ENCODE results near the gene CHTF18.

Gene CHTF18

GRCh38 chr16:831571-832413, 43.4 kb downstream of the CHTF18 start:
- POLR2A ChIA-PET: no interaction called here
- Histone ChIP-seq H3K36me3 (ENCODE audit: control insufficient read depth in 2 of 2, insufficient read depth in 1 of 2, low read length in 2 of 2) (no peaks in the 10 kb centered on the region), H3K27ac (ENCODE audit: extremely low read depth, low read depth, low read length) (no peak overlapping the region), H3K4me3 (ENCODE audit: low read depth, low read length) (no peak overlapping the region), H3K4me1 (ENCODE audit: control insufficient read depth, insufficient read depth, low read length) (no peaks in the 10 kb centered on the region), H3K9me3 (ENCODE audit: control insufficient read depth, insufficient read depth, low read depth, low read length) (no peaks in the 10 kb centered on the region)
- CTCF ChIA-PET: no interaction called here
- TF ChIP-seq ZBTB48 (tag by site-specific recombination; IDR thresholded peaks at IDR 0.05) (no peak), ZSCAN30 (tag by site-specific recombination; IDR thresholded peaks at IDR 0.05) (no peak)

- TF ChIP-seq ZNF335 (tag by site-specific recombination; conservative IDR thresholded peaks at IDR 0.05): no peak
- no peak for TF ChIP-seq ZNF624 (tag by site-specific recombination; IDR thresholded peaks at IDR 0.05)
- peak; percentile 72 for TF ChIP-seq ZIC2 (tag by site-specific recombination; IDR thresholded peaks at IDR 0.05)
- TF ChIP-seq ZFP3 (tag by site-specific recombination; IDR thresholded peaks at IDR 0.05; ENCODE audit: low read depth): no peak
- TF ChIP-seq YY2 (tag by site-specific recombination; IDR thresholded peaks at IDR 0.05): no peak
- no peak for TF ChIP-seq ZFHX2 (tag by site-specific recombination; conservative IDR thresholded peaks at IDR 0.05)
- TF ChIP-seq KLF1 (tag by site-specific recombination; IDR thresholded peaks at IDR 0.05): peak; percentile 69
- TF ChIP-seq ZBTB7A (tag by site-specific recombination; IDR thresholded peaks at IDR 0.05; ENCODE audit: low read depth): no peak
- no peak for TF ChIP-seq BCL6B (tag by site-specific recombination; IDR thresholded peaks at IDR 0.05)
- TF ChIP-seq ZNF426 (tag by site-specific recombination; IDR thresholded peaks at IDR 0.05): no peak
- TF ChIP-seq ZNF223 (tag by site-specific recombination; IDR thresholded peaks at IDR 0.05): no peak
- TF ChIP-seq, protein P1, sequence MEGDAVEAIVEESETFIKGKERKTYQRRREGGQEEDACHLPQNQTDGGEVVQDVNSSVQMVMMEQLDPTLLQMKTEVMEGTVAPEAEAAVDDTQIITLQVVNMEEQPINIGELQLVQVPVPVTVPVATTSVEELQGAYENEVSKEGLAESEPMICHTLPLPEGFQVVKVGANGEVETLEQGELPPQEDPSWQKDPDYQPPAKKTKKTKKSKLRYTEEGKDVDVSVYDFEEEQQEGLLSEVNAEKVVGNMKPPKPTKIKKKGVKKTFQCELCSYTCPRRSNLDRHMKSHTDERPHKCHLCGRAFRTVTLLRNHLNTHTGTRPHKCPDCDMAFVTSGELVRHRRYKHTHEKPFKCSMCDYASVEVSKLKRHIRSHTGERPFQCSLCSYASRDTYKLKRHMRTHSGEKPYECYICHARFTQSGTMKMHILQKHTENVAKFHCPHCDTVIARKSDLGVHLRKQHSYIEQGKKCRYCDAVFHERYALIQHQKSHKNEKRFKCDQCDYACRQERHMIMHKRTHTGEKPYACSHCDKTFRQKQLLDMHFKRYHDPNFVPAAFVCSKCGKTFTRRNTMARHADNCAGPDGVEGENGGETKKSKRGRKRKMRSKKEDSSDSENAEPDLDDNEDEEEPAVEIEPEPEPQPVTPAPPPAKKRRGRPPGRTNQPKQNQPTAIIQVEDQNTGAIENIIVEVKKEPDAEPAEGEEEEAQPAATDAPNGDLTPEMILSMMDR (tag by site-specific recombination; IDR thresholded peaks at IDR 0.05): no peak
- TF ChIP-seq, protein P2, sequence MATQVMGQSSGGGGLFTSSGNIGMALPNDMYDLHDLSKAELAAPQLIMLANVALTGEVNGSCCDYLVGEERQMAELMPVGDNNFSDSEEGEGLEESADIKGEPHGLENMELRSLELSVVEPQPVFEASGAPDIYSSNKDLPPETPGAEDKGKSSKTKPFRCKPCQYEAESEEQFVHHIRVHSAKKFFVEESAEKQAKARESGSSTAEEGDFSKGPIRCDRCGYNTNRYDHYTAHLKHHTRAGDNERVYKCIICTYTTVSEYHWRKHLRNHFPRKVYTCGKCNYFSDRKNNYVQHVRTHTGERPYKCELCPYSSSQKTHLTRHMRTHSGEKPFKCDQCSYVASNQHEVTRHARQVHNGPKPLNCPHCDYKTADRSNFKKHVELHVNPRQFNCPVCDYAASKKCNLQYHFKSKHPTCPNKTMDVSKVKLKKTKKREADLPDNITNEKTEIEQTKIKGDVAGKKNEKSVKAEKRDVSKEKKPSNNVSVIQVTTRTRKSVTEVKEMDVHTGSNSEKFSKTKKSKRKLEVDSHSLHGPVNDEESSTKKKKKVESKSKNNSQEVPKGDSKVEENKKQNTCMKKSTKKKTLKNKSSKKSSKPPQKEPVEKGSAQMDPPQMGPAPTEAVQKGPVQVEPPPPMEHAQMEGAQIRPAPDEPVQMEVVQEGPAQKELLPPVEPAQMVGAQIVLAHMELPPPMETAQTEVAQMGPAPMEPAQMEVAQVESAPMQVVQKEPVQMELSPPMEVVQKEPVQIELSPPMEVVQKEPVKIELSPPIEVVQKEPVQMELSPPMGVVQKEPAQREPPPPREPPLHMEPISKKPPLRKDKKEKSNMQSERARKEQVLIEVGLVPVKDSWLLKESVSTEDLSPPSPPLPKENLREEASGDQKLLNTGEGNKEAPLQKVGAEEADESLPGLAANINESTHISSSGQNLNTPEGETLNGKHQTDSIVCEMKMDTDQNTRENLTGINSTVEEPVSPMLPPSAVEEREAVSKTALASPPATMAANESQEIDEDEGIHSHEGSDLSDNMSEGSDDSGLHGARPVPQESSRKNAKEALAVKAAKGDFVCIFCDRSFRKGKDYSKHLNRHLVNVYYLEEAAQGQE (tag by site-specific recombination; IDR thresholded peaks at IDR 0.05): no peak
- no peak for TF ChIP-seq ZSCAN30 (tag by site-specific recombination; IDR thresholded peaks at IDR 0.05)
- no peak overlapping the region for H3K27ac ChIP-seq (ENCODE audit: extremely low read depth, low read depth, low read length)
- H3K9me3 ChIP-seq (ENCODE audit: control insufficient read depth, insufficient read depth, low read depth, low read length): no peaks in the 10 kb centered on the region
- no peaks in the 10 kb centered on the region for H3K4me1 ChIP-seq (ENCODE audit: control insufficient read depth, insufficient read depth, low read length)
- CTCF ChIA-PET: no interaction called here
- H3K4me3 ChIP-seq (ENCODE audit: low read depth, low read length): no peak overlapping the region
- H3K36me3 ChIP-seq (ENCODE audit: control insufficient read depth in 2 of 2, insufficient read depth in 1 of 2, low read length in 2 of 2): no peaks in the 10 kb centered on the region
- POLR2A ChIA-PET: no interaction called here
Observed at GRCh38 chr16:832652-833336, 44.4 kb downstream of the CHTF18 start.
